COLO829 (cell line): Measurements from ENCODE around the gene CXorf38.
"Not testable (repeated sequence)": the region's sequence is repeated elsewhere in the genome, so short reads cannot be mapped to it uniquely, and the experiment has no call there.

Experiments used
- DNase-seq: peaks from one replicate; pipeline ENCODE4 v3.0.0; 2012; ENCODE audit warnings: low spot score

Gene CXorf38

GRCh38 chrX:40628506-40628905 lies 18.9 kb downstream of the CXorf38 start:
- DNase-seq: no peak

DNA sequence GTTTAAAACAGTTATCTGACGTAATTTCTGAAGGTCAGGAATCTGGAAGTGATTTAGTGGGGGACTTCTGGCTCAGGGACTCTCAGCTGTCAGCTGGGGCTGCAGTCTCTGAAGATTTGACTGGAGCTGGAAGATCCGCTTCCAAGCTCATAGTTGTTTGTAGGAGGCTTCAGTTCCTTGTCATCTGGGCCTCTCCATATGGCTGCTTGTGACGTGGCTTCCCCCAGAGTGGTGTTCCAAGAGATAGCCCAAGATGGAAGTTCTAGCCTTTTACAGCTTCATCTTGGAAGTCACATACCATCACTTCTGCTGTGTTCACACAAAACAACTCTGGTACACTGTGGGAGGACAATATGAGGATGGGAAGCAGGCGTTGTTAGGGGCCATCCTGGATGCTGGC lies 22.1 kb downstream of the CXorf38 start:
- DNase-seq: no peak

DNA sequence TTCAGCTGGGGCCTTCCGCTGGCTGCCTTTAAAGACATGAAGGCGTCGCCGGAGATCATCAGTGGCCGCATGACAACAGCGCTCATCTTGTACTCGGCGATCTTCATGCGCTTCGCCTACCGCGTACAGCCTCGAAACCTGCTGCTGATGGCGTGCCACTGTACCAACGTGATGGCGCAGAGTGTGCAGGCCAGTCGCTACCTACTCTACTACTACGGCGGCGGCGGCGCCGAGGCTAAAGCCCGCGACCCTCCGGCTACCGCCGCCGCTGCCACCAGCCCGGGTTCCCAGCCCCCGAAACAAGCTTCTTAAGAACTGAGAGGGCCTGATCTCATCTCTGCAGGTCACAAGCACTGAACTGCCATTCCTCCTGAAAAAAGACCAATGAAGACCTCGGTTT lies 23.7 kb downstream of the CXorf38 start:
- no peak for DNase-seq

DNA sequence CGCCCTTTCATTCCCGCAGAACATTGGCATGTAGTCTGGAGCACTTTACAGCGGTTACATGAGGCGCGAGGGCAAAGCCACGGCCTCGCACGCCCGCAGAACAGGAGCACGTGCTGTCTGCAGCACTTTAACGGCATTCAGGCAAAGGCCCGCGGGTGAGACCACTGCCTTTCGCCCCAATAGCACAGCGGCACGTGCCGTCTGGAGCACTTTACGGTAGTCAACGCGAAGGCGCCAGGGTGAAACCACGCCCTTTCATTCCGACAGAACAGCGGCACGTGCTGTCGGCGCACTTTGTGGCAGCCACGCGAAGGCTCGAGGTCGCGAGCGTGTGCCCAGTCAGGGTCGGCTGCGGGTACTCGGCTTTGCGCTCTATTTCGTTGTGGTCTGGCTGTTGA lies 24.2 kb downstream of the CXorf38 start, which contains the start of gene MPC1L:
MPC1L (plus strand) TSS at position 290 of the 398 bp plus-strand sequence. CDS start 138 bp downstream, outside the sequence.
- DNase-seq: no peak

- no peak for DNase-seq
Measured at GRCh38 chrX:40622479-40623138, 24.8 kb downstream of the CXorf38 start.

- no peak for DNase-seq
Measured at GRCh38 chrX:40617566-40617965, 29.8 kb downstream of the CXorf38 start.

DNA sequence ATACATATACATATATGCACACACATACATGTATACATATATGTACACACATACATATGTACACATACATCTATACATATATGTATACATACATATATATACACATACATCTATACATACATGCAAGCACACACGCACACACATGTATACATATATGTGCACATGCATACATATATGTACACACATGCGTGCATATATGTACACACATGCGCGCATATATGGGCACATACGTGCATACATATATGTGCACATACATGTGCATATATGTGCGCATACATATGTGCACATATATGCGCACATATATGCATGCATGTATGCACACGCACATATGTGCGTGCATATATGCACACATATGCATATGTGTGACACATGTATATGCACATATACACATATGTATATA lies 31.4 kb downstream of the CXorf38 start:
- no peak for DNase-seq

DNA sequence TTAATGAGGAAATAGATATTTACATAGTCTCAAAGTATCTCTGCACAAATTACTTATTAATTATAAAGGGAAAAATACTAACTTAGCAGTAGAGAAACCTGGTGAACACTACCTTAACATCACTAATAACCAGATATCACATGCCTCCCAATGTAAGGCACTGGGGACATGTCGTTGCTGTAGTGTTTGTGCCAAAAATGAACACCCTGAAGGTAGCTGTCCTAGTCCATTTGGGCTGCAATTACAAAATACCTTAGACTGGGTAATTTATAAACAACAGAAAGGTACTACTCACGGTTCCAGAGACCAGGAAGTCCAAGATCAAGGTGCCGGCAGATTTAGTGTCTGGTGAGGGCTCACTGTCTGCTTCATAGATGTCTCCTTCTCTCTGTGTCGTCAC lies 34.9 kb downstream of the CXorf38 start:
- DNase-seq: no peak

GRCh38 chrX:40607381-40607780 lies 40.0 kb downstream of the CXorf38 start:
- DNase-seq: no peak

GRCh38 chrX:40603446-40603845 lies 43.9 kb downstream of the CXorf38 start:
- no peak for DNase-seq

DNA sequence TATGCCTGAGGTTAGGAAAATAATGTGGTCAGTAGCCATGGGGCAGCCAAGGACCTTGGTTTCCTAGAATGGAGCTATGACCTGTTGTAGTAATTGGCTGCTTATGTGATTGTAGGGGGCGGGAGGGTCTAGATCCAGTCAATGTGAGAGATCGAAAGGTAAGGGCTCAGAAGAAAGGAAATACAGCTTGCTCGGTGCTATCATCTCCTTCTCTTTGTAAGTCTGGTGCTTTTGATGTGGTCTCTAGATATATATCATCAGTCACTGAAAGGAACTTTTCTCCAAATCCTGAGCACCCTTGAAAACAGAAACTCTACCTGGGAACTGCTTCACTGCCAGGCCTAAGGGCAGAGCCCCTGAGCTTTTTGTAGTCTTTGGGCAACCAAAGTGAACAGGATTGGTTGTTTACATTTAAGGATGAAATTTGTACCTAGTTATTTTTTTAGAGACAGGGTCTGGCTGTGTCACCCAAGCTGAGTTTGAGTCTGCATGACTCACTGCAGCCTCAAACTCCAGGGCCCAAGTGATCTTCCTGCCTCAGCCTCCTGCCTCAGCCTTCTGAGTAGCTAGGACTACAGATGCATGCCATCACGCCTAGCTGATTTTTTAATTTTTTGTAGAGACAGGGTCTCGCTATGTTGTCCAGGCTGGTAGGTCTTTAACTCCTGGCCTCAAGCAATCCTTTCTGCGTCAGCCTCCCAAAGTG lies 57.6 kb downstream of the CXorf38 start:
- not testable (repeated sequence) for DNase-seq

- not testable (repeated sequence) for DNase-seq
Measured at GRCh38 chrX:40587623-40588022, 59.7 kb downstream of the CXorf38 start.

- no peak for DNase-seq
Measured at GRCh38 chrX:40582811-40583210, 64.5 kb downstream of the CXorf38 start.

- not testable (repeated sequence) for DNase-seq
Measured at GRCh38 chrX:40582178-40582577, 65.2 kb downstream of the CXorf38 start.

- DNase-seq: peak; percentile 8
Measured at GRCh38 chrX:40581336-40581920, 65.9 kb downstream of the CXorf38 start.

- DNase-seq: peak; percentile 90
Measured at GRCh38 chrX:40580537-40581335, 66.6 kb downstream of the CXorf38 start, which contains the start of gene ATP6AP2. Gene ATP6AP2 (plus strand): TSS chrX:40580970. CDS start chrX:40581066, 96 bp downstream.

DNA sequence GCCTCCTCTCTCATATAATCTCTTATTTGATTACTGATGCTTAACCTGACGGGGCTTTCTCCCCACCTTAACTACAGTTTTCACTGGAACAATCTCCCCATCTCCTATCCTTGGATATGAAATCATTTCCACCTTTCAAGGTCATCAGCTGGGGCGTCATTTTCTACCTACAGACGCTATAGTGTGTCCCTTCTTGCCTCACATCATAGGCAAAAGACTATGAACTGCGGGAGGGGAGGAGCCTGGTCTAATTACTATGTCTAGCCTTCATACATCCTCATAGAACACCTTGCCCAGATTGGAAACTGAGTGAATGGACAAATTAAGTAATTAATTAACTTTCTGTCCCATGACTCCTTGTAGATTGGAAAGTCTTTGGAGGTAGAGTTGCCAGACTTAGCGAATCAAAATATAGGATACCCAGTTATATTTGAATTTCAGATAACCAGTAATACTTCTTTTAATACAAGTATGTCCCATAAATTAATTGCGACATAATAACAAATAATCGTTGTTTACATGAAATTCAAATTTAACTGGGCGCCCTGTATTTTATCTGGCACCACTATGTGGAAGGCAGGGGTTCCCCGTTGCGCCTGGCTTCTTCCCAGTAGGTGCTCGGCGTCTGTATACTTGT lies 67.3 kb downstream of the CXorf38 start:
- no peak for DNase-seq

- DNase-seq: no peak
Measured at GRCh38 chrX:40579141-40579540, 68.2 kb downstream of the CXorf38 start.

- no peak for DNase-seq
Measured at GRCh38 chrX:40578039-40578695, 69.2 kb downstream of the CXorf38 start.
